OCI-LY7 (cell line): Measurements from ENCODE around the gene NMRAL1.

Source experiments
- EZH2phosphoT487 ChIP-seq: fragments of 200-600 bp; sonication (generic); IDR thresholded peaks from 2 replicates; pipeline ENCODE4 v1.6.1; 2018; ENCODE audit warnings: low read depth, borderline replicate concordance, mild to moderate bottlenecking, mixed run types, antibody characterized with exemption, low read length, moderate library complexity, mixed read lengths
- TF ChIP-seq, protein P1 (sequence below): fragments of 200-600 bp; sonication (generic); conservative IDR thresholded peaks from 2 replicates; pipeline ENCODE4 v1.5.1; 2014; ENCODE audit warnings: mild to moderate bottlenecking, antibody characterized with exemption, low read length, moderate library complexity, mixed read lengths

DNA sequence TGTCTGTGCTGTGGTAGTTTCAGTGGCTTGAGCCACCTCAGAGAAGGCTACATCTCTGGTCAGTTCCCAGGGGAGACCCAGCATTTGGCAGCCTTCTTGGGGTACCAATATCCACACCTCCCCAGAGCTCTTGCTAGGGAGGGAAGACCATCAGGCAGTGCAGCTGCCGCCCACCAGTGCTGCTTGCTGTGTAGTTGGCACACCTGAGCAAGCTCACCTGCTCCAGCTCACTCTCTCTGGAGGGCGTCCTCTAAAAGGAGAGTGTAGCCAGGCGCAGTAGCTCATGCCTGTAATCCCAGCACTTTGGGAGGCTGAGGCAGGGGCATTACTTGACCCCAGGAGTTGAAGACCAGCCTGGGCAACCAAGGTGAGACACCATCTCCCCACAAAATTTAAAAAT lies 34.4 kb upstream of the NMRAL1 start:
- TF ChIP-seq, protein P1, sequence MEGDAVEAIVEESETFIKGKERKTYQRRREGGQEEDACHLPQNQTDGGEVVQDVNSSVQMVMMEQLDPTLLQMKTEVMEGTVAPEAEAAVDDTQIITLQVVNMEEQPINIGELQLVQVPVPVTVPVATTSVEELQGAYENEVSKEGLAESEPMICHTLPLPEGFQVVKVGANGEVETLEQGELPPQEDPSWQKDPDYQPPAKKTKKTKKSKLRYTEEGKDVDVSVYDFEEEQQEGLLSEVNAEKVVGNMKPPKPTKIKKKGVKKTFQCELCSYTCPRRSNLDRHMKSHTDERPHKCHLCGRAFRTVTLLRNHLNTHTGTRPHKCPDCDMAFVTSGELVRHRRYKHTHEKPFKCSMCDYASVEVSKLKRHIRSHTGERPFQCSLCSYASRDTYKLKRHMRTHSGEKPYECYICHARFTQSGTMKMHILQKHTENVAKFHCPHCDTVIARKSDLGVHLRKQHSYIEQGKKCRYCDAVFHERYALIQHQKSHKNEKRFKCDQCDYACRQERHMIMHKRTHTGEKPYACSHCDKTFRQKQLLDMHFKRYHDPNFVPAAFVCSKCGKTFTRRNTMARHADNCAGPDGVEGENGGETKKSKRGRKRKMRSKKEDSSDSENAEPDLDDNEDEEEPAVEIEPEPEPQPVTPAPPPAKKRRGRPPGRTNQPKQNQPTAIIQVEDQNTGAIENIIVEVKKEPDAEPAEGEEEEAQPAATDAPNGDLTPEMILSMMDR: no peak
- no peak for TF ChIP-seq EZH2phosphoT487
